ENCODE data around the gene TFAP2C. TPM values are rescaled to one million over a fixed set of nuclear protein-coding genes. Genes with fewer than 3 reads are reported as not detected.
"Not testable (repeated sequence)": the region's sequence is repeated elsewhere in the genome, so short reads cannot be mapped to it uniquely, and the experiment has no call there.

The TFAP2C gene
- total and polyA plus RNA-seq, 7 donors = 0.99 to 5.3 (median 3.5) TPM; not detected in 2

DNA sequence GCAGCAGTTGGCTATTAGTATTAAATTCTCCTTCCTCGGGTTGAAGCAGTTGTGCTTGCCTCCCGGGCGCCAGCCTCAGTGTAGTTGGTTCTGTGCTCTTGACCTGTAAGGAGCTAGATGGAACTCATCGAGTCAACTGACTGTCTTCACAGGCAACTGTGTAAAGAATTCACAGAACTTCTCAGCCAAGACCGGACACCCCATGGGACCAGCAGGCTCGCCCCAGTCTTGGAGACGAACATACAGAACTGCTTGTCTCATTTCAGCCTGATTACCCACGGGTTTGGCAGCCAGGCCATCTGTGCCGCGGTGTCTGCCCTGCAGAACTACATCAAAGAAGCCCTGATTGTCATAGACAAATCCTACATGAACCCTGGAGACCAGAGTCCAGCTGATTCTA lies 8.5 kb downstream of the TFAP2C start:
- 84 to 88% methylated on average over 10 of the region's 10 CpGs for WGBS, 2 donors
- Histone ChIP-seq H3K4me1 (peaks cover 0 to 4% (median 1%) of the 10 kb centered on the region in 4 donors), H3K27ac (no peak overlapping the region), H3K4me3 (no peak overlapping the region), H3K27me3 (peaks cover 0 to 28% (median 0%) of the 10 kb centered on the region in 3 donors), H3K36me3 (peaks cover 0 to 16% (median 3%) of the 10 kb centered on the region in 4 donors), H3K9me3 (no peaks in the 10 kb centered on the region)
- DNase-seq = no peak
- TF ChIP-seq EP300 (IDR thresholded peaks at IDR 0.05) = no peak
- TF ChIP-seq POLR2A (IDR thresholded peaks at IDR 0.05) = no peak
- no peak for TF ChIP-seq POLR2AphosphoS5 (IDR thresholded peaks at IDR 0.05)
- TF ChIP-seq, protein P1, sequence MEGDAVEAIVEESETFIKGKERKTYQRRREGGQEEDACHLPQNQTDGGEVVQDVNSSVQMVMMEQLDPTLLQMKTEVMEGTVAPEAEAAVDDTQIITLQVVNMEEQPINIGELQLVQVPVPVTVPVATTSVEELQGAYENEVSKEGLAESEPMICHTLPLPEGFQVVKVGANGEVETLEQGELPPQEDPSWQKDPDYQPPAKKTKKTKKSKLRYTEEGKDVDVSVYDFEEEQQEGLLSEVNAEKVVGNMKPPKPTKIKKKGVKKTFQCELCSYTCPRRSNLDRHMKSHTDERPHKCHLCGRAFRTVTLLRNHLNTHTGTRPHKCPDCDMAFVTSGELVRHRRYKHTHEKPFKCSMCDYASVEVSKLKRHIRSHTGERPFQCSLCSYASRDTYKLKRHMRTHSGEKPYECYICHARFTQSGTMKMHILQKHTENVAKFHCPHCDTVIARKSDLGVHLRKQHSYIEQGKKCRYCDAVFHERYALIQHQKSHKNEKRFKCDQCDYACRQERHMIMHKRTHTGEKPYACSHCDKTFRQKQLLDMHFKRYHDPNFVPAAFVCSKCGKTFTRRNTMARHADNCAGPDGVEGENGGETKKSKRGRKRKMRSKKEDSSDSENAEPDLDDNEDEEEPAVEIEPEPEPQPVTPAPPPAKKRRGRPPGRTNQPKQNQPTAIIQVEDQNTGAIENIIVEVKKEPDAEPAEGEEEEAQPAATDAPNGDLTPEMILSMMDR (IDR thresholded peaks at IDR 0.05) = no peak
- intact Hi-C loops (cut with DNase I) = no loop called here

DNA sequence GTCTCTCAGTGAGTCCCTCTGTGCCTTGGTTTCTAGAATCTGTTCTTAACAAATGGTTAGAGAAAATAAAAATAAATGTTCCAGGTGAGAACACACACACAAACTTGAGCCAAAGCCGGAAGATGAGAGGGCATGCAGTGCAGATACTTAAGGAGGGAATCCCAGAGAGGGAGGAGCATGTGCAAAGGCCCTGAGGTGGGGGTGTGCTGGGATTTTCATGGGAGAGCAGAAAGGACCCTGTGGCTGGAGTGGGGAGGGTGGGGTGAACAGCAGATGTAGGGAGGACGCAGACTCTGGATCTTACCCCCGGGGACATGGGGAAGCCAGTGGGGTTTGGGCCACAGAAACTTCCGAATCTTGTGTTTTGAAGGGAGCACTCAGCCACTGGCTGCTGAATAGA lies 17.5 kb downstream of the TFAP2C start:
- H3K9me3 ChIP-seq = no peaks in the 10 kb centered on the region

DNA sequence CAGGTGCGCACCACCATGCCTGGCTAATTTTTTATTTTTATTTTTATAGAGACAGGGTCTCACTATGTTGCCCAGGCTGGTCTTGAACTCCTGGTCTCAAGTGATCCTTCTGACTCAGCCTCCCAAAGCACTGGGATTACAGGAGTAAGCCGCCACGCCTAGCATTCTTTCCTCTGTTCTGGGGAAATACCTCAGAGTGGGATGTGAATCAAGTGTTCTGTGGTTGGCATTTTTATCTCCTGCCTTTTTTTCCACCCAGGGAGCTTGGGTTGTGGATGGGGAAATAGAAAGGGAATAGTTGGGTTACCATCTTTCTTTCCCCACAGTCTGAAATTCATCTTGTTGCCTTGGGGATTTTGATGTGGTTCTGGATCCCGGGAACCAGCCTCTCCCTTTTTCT lies 24.1 kb downstream of the TFAP2C start:
- intact Hi-C loops (cut with DNase I) = no loop called here
- H3K27me3 ChIP-seq = no peaks in the 10 kb centered on the region
- no peaks in the 10 kb centered on the region for H3K4me1 ChIP-seq
- no peak overlapping the region for H3K4me3 ChIP-seq
- H3K9me3 ChIP-seq = no peaks in the 10 kb centered on the region
- H3K36me3 ChIP-seq = no peaks in the 10 kb centered on the region
- TF ChIP-seq POLR2AphosphoS5 (IDR thresholded peaks at IDR 0.05) = no peak
- TF ChIP-seq EP300 (IDR thresholded peaks at IDR 0.05) = no peak
- TF ChIP-seq POLR2A (IDR thresholded peaks at IDR 0.05) = no peak
- TF ChIP-seq, protein P1 (IDR thresholded peaks at IDR 0.05) = no peak
- no peak for DNase-seq
- 81 to 91% methylated on average over 4 of the region's 4 CpGs for whole genome bisulfite sequencing, 2 donors
- H3K27ac ChIP-seq = no peak overlapping the region

More for the DNA sequence above, 17.5 kb downstream of the TFAP2C start:
- no peak for DNase-seq
- Histone ChIP-seq H3K4me1 (no peaks in the 10 kb centered on the region), H3K27ac (no peak overlapping the region), H3K27me3 (no peaks in the 10 kb centered on the region), H3K36me3 (peaks cover 0 to 7% (median 0%) of the 10 kb centered on the region in 4 donors), H3K4me3 (no peak overlapping the region)
- TF ChIP-seq POLR2AphosphoS5 (IDR thresholded peaks at IDR 0.05) (no peak), EP300 (IDR thresholded peaks at IDR 0.05) (no peak), POLR2A (IDR thresholded peaks at IDR 0.05) (no peak)
- TF ChIP-seq, protein P1 (IDR thresholded peaks at IDR 0.05) = no peak
- WGBS, 2 donors = 88 to 92% methylated on average over 4 of the region's 4 CpGs
- intact Hi-C loops (cut with DNase I) = no loop called here

DNA sequence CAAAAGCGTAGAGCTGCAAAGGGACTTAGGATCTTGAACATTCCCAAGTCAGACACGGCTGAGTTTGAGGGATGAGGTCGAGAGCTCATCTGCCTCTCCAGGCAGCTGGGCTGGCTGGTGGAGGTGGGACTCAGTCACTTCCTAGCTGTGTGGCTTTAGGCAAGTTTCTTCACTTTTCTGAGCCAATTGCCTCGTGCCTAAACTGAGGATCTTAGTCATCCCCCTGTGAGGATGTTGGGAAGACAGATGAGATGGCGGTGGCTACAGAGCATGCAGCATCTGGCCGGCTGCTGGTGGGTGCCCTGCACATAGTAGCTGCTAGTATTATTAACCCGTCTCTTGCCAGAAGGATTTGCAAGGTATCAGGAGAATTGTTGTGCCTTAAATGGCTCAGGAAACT lies 27.5 kb downstream of the TFAP2C start:
- TF ChIP-seq POLR2A (IDR thresholded peaks at IDR 0.05) (no peak), EP300 (IDR thresholded peaks at IDR 0.05) (no peak), POLR2AphosphoS5 (IDR thresholded peaks at IDR 0.05) (no peak)
- TF ChIP-seq, protein P1 (IDR thresholded peaks at IDR 0.05) = no peak
- Histone ChIP-seq H3K4me1 (no peaks in the 10 kb centered on the region), H3K4me3 (no peak overlapping the region), H3K27ac (no peak overlapping the region), H3K27me3 (no peaks in the 10 kb centered on the region), H3K9me3 (no peaks in the 10 kb centered on the region), H3K36me3 (no peaks in the 10 kb centered on the region)
- WGBS, 2 donors = 56 to 71% methylated on average over 7 of the region's 7 CpGs
- intact Hi-C loops (cut with DNase I) = no loop called here
- no peak for DNase-seq

DNA sequence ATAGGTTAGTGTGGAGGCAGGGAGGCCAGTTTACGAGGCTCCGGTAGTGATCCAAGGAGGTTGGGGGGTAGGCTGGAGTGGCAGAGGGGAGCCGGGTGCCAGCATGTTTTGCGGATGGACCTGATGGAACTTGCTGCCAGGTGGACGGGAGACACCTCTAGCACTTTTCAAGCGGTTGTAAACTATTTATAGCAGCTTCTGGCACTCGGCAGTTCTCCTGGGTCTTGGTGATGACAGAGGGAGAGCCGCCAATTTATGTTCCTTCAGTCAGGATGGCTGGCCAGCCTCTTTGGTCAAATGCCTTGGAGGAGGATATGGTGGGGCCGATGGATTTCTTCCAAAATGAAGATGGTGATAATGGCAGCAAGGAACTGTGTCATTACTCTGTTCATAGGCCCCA lies 28.8 kb downstream of the TFAP2C start:
- H3K27ac ChIP-seq = no peak overlapping the region
- H3K4me1 ChIP-seq = no peaks in the 10 kb centered on the region
- H3K27me3 ChIP-seq = no peaks in the 10 kb centered on the region
- intact Hi-C loops (cut with DNase I) = no loop called here
- H3K4me3 ChIP-seq = no peak overlapping the region
- WGBS, 2 donors = 45 to 79% methylated on average over 9 of the region's 9 CpGs
- H3K36me3 ChIP-seq = no peaks in the 10 kb centered on the region
- H3K9me3 ChIP-seq = no peaks in the 10 kb centered on the region
- DNase-seq = no peak
- TF ChIP-seq, protein P1 (IDR thresholded peaks at IDR 0.05) = no peak
- TF ChIP-seq POLR2AphosphoS5 (IDR thresholded peaks at IDR 0.05) (no peak), POLR2A (IDR thresholded peaks at IDR 0.05) (no peak)

DNA sequence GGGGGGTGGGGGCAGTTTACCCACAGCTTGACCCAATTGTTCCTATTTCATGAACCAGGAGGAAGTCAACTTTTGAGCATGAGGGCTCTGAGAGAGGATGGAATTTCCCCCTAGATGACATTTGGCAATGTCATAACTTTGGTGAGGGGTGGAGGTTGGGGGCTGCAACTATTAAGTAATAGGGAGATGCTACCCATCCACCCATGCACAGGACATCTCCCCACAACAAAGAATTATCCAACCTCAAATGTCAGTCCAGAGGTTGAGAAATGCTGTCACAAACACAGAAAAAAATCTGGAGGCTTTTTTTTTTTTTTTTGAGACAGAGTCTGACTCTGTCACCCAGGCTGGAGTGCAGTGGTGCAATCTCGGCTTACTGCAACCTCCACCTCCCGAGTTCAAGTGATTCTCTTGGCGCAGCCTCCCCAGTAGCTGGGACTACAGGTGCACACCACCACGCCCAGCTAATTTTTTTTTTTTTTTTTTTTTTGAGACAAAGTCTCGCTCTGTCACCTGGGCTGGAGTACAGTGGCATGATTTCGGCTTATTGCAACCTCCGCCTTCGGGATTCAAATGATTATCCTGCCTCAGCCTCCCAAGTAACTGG lies 29.3 kb downstream of the TFAP2C start:
- intact Hi-C loops (cut with DNase I); DNase-seq; H3K4me3 ChIP-seq; H3K27ac ChIP-seq; H3K4me1 ChIP-seq; H3K9me3 ChIP-seq; H3K36me3 ChIP-seq; H3K27me3 ChIP-seq: not testable (repeated sequence)
- 81 to 91% methylated on average over 8 of the region's 8 CpGs for WGBS, 2 donors
